B cell (primary cell): ENCODE results near the gene ZNF148.

Experiments used
- CTCF ChIP-seq: fragments of 200-600 bp; IDR thresholded peaks from one replicate; pipeline ENCODE4 v1.8.0; 2022; ENCODE audit warnings: antibody characterized with exemption, mild to moderate bottlenecking
- EZH2 ChIP-seq: IDR thresholded peaks from 2 replicates; pipeline ENCODE4 v1.6.1; 2012; ENCODE audit warnings: borderline replicate concordance, low read depth, mild to moderate bottlenecking, moderate library complexity, low read length; ENCODE audit not compliant: insufficient read depth, poor library complexity, severe bottlenecking

- TF ChIP-seq CTCF (no peak), EZH2 (no peak)
These were observed 57.4 kb downstream of the ZNF148 start for GRCh38 chr3:125317761-125318160.
